GM10248 (cell line): ENCODE data around the gene EPHB1.
"Not testable (repeated sequence)": the region's sequence is repeated elsewhere in the genome, so short reads cannot be mapped to it uniquely, and the experiment has no call there.

Experiments used
- CTCF ChIA-PET: fragments of 300-600 bp; sonication (Branson Sonifier 250); formaldehyde crosslinking; extraction: SDS; loops from one replicate; lab custom pipeline; 2021; ENCODE audit warnings: antibody characterized with exemption; lab: Yijun Ruan, JAX
- POLR2A ChIA-PET: fragments of 350-650 bp; sonication (Branson Sonifier 250); formaldehyde crosslinking; extraction: SDS; loops from one replicate; lab custom pipeline; 2020; ENCODE audit warnings: antibody characterized with exemption; lab: Yijun Ruan, JAX
- DNase-seq: peaks from one replicate; pipeline ENCODE4 v3.0.0; 2012; ENCODE audit errors: extremely low spot score
- TF ChIP-seq, protein P1 (sequence below): IDR thresholded peaks from 2 replicates; pipeline ENCODE4 v1.5.1; 2012; ENCODE audit warnings: mild to moderate bottlenecking, low read depth; ENCODE audit errors: extremely low read depth, missing control alignments, control extremely low read depth

EPHB1 gene

GRCh38 chr3:134993011-134993410 is 198.0 kb downstream of the EPHB1 start:
- CTCF ChIA-PET: no interaction called here
- DNase-seq: no peak
- TF ChIP-seq, protein P1, sequence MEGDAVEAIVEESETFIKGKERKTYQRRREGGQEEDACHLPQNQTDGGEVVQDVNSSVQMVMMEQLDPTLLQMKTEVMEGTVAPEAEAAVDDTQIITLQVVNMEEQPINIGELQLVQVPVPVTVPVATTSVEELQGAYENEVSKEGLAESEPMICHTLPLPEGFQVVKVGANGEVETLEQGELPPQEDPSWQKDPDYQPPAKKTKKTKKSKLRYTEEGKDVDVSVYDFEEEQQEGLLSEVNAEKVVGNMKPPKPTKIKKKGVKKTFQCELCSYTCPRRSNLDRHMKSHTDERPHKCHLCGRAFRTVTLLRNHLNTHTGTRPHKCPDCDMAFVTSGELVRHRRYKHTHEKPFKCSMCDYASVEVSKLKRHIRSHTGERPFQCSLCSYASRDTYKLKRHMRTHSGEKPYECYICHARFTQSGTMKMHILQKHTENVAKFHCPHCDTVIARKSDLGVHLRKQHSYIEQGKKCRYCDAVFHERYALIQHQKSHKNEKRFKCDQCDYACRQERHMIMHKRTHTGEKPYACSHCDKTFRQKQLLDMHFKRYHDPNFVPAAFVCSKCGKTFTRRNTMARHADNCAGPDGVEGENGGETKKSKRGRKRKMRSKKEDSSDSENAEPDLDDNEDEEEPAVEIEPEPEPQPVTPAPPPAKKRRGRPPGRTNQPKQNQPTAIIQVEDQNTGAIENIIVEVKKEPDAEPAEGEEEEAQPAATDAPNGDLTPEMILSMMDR: no peak
- POLR2A ChIA-PET: no interaction called here

- TF ChIP-seq, protein P1: no peak
- ChIA-PET CTCF (interaction anchor here (1.2 to 1.8 kb wide), 2 partner anchors 10 to 11 kb away, joined by 3 to 6 read pairs; no protein-coding TSS in a partner anchor), POLR2A (no interaction called here)
- no peak for DNase-seq
These were observed 203.1 kb downstream of the EPHB1 start for GRCh38 chr3:134998158-134998557.

DNA sequence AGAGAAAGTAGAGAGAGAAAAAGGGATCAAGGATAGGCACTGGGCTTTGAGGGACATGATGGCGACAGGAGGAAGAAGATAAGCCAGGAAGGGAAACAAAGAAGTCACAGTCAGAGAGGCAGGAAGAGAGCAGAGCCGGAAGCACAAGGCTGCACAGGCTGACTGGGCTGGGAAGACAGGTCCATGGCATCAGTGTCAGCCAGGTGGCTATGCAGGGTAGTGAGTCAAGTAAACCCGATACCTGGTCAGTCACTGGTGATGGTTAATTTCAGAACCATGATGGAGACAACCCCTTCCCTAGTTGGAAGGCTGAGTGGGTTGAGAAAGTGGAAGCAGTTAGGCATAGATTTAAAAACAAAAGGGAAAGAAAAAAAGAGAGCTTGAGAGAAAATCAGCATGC is 203.8 kb downstream of the EPHB1 start:
- DNase-seq: no peak
- POLR2A ChIA-PET: no interaction called here
- TF ChIP-seq, protein P1: no peak
- CTCF ChIA-PET: interaction anchor here (0.7 to 1.8 kb wide), 2 partner anchors 10 to 18 kb away, joined by 3 to 6 read pairs; no protein-coding TSS in a partner anchor

GRCh38 chr3:135000465-135000864 is 205.4 kb downstream of the EPHB1 start:
- ChIA-PET CTCF (interaction anchor here (1.3 kb wide), 1 partner anchor 12 kb away, joined by 4 read pairs; no protein-coding TSS in a partner anchor), POLR2A (no interaction called here)
- TF ChIP-seq, protein P1: no peak
- no peak for DNase-seq

DNA sequence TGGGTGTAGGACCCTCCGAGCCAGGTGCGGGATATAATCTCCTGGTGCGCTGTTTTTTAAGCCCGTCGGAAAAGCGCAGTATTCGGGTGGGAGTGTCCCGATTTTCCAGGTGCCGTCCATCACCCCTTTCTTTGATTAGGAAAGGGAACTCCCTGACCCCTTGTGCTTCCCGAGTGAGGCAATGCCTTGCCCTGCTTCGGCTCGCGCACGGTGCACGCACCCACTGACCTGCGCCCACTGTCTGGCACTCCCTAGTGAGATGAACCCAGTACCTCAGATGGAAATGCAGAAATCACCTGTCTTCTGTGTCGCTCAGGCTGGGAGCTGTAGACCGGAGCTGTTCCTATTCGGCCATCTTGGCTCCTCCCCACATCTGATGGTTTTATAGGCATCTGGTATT is 210.6 kb downstream of the EPHB1 start:
- POLR2A ChIA-PET, CTCF ChIA-PET: not testable (repeated sequence)

DNA sequence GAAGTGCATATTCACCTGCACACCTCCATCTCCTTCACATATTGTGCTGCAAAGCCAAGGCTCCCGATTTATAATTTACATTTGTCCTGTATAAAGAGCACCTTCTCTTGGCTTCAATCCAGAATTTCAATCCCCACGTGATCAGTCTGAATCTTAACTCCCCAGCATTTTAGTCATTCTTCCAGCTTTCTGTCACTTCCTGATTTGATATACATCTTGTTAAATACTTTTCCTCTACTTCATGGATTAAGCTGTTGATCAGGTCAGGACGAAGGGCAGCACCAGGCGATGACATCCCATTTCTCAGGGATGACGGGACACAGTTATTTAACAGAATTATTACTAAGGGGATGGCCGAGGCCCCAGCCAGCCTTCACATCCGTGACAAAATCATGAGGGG is 212.5 kb downstream of the EPHB1 start:
- TF ChIP-seq, protein P1: no peak
- CTCF ChIA-PET: interaction anchor here (1.1 kb wide), 1 partner anchor 39 kb away, joined by 3 read pairs; no protein-coding TSS in a partner anchor
- DNase-seq: no peak
- POLR2A ChIA-PET: no interaction called here

More for the DNA sequence above, 210.6 kb downstream of the EPHB1 start:
- not testable (repeated sequence) for DNase-seq

DNA sequence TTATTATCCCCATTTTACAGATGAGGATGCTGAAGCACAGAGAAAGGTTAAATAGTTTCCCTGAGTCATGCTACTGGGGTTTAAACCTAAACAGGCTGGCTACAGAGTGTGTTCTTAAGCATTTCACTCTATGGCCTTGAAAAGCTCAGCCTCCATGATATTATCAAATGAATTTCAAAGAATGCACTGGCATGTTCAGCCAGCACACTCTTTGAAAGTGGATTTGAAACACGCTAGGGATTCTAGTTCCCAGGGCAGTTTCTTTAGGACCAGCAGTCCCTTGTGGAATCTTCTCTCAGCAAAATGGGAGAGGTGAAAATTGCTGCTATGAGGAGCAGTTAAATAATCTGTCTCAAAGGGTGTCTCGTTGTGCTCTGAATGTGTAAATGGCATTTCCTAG is 213.3 kb downstream of the EPHB1 start:
- CTCF ChIA-PET: interaction anchor here (1.1 to 1.2 kb wide), 2 partner anchors 11 to 40 kb away, joined by 3 read pairs; no protein-coding TSS in a partner anchor
- DNase-seq: no peak
- TF ChIP-seq, protein P1: no peak
- POLR2A ChIA-PET: no interaction called here
